H1 (cell line): ENCODE measurements around the gene ADARB2. TPM values are rescaled to one million over a fixed set of nuclear protein-coding genes. Genes with fewer than 3 reads are reported as not detected.

ENCODE experiments used
- EGR1 ChIP-seq: IDR thresholded peaks from 2 replicates; pipeline ENCODE4 v1.6.1; 2011; ENCODE audit warnings: low read depth, low read length, borderline replicate concordance
- EZH2 ChIP-seq: fragments of 200-600 bp; sonication (generic); IDR thresholded peaks from 2 replicates; pipeline ENCODE4 v1.7.1; 2012; ENCODE audit warnings: low read depth, mild to moderate bottlenecking, moderate library complexity, low read length, inconsistent platforms; ENCODE audit not compliant: severe bottlenecking
- RAD21 ChIP-seq, 2 experiments: IDR thresholded peaks in 1 of 2; conservative IDR thresholded peaks in 1 of 2; 2 replicates each; pipeline ENCODE4 v1.6.1; 2011; ENCODE audit warnings: low read depth in 2 of 2, low read length in 2 of 2, improper control_type of control experiment in 1 of 2, inconsistent platforms in 1 of 2, mild to moderate bottlenecking in 1 of 2, moderate library complexity in 1 of 2
- RBBP5 ChIP-seq: IDR thresholded peaks from 2 replicates; pipeline ENCODE4 v1.7.1; 2012; ENCODE audit warnings: low read depth, mild to moderate bottlenecking, inconsistent platforms, low read length, moderate library complexity, borderline replicate concordance
- RFX5 ChIP-seq: IDR thresholded peaks from 2 replicates; pipeline ENCODE4 v1.6.1; 2011; ENCODE audit warnings: low read depth, low read length, improper control_type of control experiment, borderline replicate concordance
- TCF12 ChIP-seq: IDR thresholded peaks from 2 replicates; pipeline ENCODE4 v1.6.1; 2011; ENCODE audit warnings: low read depth, mild to moderate bottlenecking, low read length
- polyA plus RNA-seq, 7 experiments: library from polyadenylated mRNA; depleted of rRNA in 3 of 7; stranded (reverse) in 5 of 7; unstranded in 2 of 7; fragments of >200 nt in 5 of 7; fragments of 200-250 nt in 2 of 7; gene quantifications; 1 replicate in 5 of 7; 2 replicates in 1 of 7; 4 replicates in 1 of 7; pipeline versions ENCODE4 v1.2.1 to v1.2.3, GENCODE V29; 2011 to 2013; ENCODE audit warnings: missing spikeins in 2 of 7, mixed read lengths in 2 of 7
- total RNA-seq: library from RNA; stranded (reverse); fragmentation: NEBNext Ultra II Directional; extraction: Animal tissue kit (Norgen Biotek cat#: 25700); gene quantifications from 2 replicates; pipeline ENCODE4 v1.2.1, GENCODE V29; 2021
- TF ChIP-seq, protein P1 (sequence below): fragments of 300-600 bp; sonication (generic); IDR thresholded peaks from 2 replicates; pipeline ENCODE4 v1.7.1; 2012; ENCODE audit warnings: low read length, moderate library complexity, mild to moderate bottlenecking, inconsistent platforms; ENCODE audit not compliant: insufficient replicate concordance

The ADARB2 gene
- total and polyA plus RNA-seq, 2 of the 8 experiments (the other 6 are each of a cell fraction or from before 2014, with no cell fraction given), result 2.2 to 2.8 TPM

DNA sequence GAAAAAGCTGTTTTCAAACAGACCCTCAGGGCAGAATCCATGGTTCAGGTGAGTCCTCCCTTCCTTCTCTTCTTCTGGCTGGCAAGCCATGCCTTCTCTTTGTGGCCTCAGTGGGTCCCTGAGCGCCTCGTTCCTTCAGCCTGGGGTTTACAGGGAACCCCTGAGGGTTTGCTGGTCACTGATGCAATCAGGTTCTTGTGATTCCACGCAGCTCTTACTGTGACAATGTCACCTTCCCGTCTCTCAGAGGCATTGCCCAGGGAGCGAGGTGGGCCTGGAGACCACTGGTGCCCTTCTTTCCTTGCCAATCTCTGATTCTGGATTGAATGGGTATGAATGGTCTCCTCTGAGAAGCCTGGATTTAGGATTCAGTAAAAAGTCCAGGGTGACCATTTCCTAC is 132.2 kb downstream of the ADARB2 start (continued):
- TF ChIP-seq, protein P1, sequence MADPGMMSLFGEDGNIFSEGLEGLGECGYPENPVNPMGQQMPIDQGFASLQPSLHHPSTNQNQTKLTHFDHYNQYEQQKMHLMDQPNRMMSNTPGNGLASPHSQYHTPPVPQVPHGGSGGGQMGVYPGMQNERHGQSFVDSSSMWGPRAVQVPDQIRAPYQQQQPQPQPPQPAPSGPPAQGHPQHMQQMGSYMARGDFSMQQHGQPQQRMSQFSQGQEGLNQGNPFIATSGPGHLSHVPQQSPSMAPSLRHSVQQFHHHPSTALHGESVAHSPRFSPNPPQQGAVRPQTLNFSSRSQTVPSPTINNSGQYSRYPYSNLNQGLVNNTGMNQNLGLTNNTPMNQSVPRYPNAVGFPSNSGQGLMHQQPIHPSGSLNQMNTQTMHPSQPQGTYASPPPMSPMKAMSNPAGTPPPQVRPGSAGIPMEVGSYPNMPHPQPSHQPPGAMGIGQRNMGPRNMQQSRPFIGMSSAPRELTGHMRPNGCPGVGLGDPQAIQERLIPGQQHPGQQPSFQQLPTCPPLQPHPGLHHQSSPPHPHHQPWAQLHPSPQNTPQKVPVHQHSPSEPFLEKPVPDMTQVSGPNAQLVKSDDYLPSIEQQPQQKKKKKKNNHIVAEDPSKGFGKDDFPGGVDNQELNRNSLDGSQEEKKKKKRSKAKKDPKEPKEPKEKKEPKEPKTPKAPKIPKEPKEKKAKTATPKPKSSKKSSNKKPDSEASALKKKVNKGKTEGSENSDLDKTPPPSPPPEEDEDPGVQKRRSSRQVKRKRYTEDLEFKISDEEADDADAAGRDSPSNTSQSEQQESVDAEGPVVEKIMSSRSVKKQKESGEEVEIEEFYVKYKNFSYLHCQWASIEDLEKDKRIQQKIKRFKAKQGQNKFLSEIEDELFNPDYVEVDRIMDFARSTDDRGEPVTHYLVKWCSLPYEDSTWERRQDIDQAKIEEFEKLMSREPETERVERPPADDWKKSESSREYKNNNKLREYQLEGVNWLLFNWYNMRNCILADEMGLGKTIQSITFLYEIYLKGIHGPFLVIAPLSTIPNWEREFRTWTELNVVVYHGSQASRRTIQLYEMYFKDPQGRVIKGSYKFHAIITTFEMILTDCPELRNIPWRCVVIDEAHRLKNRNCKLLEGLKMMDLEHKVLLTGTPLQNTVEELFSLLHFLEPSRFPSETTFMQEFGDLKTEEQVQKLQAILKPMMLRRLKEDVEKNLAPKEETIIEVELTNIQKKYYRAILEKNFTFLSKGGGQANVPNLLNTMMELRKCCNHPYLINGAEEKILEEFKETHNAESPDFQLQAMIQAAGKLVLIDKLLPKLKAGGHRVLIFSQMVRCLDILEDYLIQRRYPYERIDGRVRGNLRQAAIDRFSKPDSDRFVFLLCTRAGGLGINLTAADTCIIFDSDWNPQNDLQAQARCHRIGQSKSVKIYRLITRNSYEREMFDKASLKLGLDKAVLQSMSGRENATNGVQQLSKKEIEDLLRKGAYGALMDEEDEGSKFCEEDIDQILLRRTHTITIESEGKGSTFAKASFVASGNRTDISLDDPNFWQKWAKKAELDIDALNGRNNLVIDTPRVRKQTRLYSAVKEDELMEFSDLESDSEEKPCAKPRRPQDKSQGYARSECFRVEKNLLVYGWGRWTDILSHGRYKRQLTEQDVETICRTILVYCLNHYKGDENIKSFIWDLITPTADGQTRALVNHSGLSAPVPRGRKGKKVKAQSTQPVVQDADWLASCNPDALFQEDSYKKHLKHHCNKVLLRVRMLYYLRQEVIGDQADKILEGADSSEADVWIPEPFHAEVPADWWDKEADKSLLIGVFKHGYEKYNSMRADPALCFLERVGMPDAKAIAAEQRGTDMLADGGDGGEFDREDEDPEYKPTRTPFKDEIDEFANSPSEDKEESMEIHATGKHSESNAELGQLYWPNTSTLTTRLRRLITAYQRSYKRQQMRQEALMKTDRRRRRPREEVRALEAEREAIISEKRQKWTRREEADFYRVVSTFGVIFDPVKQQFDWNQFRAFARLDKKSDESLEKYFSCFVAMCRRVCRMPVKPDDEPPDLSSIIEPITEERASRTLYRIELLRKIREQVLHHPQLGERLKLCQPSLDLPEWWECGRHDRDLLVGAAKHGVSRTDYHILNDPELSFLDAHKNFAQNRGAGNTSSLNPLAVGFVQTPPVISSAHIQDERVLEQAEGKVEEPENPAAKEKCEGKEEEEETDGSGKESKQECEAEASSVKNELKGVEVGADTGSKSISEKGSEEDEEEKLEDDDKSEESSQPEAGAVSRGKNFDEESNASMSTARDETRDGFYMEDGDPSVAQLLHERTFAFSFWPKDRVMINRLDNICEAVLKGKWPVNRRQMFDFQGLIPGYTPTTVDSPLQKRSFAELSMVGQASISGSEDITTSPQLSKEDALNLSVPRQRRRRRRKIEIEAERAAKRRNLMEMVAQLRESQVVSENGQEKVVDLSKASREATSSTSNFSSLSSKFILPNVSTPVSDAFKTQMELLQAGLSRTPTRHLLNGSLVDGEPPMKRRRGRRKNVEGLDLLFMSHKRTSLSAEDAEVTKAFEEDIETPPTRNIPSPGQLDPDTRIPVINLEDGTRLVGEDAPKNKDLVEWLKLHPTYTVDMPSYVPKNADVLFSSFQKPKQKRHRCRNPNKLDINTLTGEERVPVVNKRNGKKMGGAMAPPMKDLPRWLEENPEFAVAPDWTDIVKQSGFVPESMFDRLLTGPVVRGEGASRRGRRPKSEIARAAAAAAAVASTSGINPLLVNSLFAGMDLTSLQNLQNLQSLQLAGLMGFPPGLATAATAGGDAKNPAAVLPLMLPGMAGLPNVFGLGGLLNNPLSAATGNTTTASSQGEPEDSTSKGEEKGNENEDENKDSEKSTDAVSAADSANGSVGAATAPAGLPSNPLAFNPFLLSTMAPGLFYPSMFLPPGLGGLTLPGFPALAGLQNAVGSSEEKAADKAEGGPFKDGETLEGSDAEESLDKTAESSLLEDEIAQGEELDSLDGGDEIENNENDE, result no peak
- no peak for TF ChIP-seq TCF12
- TF ChIP-seq RFX5, result no peak
- TF ChIP-seq RAD21 (IDR thresholded peaks at IDR 0.05 in 1 of 2, conservative IDR thresholded peaks at IDR 0.05 in 1 of 2; ENCODE audit: low read depth in 2 of 2, low read length in 2 of 2), result no peak
- no peak for TF ChIP-seq EGR1
- TF ChIP-seq EZH2, result no peak
- TF ChIP-seq RBBP5, result no peak
